Peyer's patch (tissue), 4 donors: Measurements from ENCODE around the gene PDE3A.

Source experiments
- POLR2A ChIP-seq, 2 donors: fragments of 450-650 bp; IDR thresholded peaks; one replicate each; pipeline ENCODE4 v1.5.1; 2017; ENCODE audit warnings: antibody characterized with exemption in 2 of 2, mild to moderate bottlenecking in 2 of 2, moderate library complexity in 2 of 2
- TF ChIP-seq, protein P1 (sequence below), 6 experiments: fragments of 450-650 bp in 4 of 6; fragments of 200-600 bp in 2 of 6; sonication (generic) in 1 of 6; IDR thresholded peaks; one replicate each; pipeline ENCODE4 v1.5.1; 2017 to 2019; ENCODE audit warnings: antibody characterized with exemption in 6 of 6, mild to moderate bottlenecking in 3 of 6, moderate library complexity in 1 of 6

DNA sequence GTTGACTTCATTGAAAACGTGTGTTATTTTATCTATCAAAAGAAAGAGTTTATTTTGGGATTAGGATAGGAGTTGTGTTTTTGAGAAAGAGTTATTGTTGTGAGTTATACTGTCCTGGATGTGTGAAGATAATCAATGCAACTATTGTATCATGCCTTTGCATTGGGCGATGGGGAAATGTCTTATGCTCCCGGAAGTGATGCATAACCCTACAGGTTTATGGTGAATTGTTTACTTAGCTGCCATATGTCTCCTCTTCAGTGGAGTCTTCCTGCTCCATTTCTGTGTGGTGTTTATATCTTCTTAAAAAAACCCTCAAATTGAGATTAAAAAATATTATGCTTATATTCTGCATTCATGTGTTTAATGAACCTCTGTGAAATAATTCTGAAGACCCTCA is 6.5 kb downstream of the PDE3A start:
- TF ChIP-seq, protein P1, sequence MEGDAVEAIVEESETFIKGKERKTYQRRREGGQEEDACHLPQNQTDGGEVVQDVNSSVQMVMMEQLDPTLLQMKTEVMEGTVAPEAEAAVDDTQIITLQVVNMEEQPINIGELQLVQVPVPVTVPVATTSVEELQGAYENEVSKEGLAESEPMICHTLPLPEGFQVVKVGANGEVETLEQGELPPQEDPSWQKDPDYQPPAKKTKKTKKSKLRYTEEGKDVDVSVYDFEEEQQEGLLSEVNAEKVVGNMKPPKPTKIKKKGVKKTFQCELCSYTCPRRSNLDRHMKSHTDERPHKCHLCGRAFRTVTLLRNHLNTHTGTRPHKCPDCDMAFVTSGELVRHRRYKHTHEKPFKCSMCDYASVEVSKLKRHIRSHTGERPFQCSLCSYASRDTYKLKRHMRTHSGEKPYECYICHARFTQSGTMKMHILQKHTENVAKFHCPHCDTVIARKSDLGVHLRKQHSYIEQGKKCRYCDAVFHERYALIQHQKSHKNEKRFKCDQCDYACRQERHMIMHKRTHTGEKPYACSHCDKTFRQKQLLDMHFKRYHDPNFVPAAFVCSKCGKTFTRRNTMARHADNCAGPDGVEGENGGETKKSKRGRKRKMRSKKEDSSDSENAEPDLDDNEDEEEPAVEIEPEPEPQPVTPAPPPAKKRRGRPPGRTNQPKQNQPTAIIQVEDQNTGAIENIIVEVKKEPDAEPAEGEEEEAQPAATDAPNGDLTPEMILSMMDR (IDR thresholded peaks at IDR 0.05), result no peak
- TF ChIP-seq POLR2A (IDR thresholded peaks at IDR 0.05), result no peak
